Epithelial cell of proximal tubule (primary cell): ENCODE results near the gene PYDC1. TPM values are rescaled to one million over a fixed set of nuclear protein-coding genes. Genes with fewer than 3 reads are reported as not detected.
"Not testable (repeated sequence)": the region's sequence is repeated elsewhere in the genome, so short reads cannot be mapped to it uniquely, and the experiment has no call there.

Experiments
- DNase-seq: peaks from one replicate; pipeline ENCODE4 v3.0.0-alpha.2; 2011; ENCODE audit warnings: low read depth
- H3K4me3 ChIP-seq: 2 replicates; pipeline ENCODE4 v1.5.1; 2011; ENCODE audit warnings: low read depth, mild to moderate bottlenecking, low read length
- total RNA-seq: library from RNA; depleted of rRNA; stranded (reverse); fragments of >200 nt; gene quantifications from 2 replicates; pipeline ENCODE4 v1.2.3, GENCODE V29; 2015
- TF ChIP-seq, protein P1 (sequence below): conservative IDR thresholded peaks from 2 replicates; pipeline ENCODE4 v1.5.1; 2012; ENCODE audit warnings: low read depth, mild to moderate bottlenecking, low read length

Gene PYDC1
- total RNA-seq, 1 donor from 2014 or later: not detected

DNA sequence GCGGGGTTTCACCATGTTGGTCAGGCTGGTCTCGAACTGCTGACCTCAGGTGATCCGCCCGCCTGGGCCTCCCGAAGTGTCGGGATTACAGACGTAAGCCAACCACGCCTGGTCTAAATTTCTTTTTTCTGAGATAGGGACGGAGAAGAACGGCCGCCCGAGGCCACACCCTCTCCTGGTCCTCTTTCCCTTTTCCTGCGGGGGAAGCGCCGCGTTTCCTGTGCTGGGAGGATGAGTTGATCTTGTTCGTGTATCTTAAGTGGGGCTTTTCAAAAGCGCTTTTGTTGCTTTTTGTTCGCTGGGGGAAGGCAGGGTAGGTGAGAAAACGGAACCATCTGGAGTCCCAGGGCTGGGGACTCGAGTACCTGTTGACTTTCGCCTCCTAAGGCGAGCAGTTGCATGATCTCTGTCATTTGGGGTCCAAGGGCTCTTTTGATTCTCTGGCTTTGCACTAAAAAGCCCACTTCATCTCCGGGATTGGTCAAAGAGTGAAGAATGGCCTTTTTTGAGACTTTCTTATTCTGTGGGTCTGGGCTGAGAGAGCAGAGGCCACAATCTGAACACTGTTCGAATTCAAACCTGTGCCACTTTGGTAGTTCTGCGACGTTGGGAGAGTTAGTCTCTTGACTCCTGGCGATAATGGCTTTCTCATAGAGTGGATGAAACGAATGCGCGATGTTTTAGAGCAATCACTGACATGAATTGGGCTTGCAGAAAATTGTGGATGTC is 35.7 kb downstream of the PYDC1 start:
- DNase-seq: no peak
- TF ChIP-seq, protein P1, sequence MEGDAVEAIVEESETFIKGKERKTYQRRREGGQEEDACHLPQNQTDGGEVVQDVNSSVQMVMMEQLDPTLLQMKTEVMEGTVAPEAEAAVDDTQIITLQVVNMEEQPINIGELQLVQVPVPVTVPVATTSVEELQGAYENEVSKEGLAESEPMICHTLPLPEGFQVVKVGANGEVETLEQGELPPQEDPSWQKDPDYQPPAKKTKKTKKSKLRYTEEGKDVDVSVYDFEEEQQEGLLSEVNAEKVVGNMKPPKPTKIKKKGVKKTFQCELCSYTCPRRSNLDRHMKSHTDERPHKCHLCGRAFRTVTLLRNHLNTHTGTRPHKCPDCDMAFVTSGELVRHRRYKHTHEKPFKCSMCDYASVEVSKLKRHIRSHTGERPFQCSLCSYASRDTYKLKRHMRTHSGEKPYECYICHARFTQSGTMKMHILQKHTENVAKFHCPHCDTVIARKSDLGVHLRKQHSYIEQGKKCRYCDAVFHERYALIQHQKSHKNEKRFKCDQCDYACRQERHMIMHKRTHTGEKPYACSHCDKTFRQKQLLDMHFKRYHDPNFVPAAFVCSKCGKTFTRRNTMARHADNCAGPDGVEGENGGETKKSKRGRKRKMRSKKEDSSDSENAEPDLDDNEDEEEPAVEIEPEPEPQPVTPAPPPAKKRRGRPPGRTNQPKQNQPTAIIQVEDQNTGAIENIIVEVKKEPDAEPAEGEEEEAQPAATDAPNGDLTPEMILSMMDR: no peak
- H3K4me3 ChIP-seq: peak overlapping the region; percentile 89

DNA sequence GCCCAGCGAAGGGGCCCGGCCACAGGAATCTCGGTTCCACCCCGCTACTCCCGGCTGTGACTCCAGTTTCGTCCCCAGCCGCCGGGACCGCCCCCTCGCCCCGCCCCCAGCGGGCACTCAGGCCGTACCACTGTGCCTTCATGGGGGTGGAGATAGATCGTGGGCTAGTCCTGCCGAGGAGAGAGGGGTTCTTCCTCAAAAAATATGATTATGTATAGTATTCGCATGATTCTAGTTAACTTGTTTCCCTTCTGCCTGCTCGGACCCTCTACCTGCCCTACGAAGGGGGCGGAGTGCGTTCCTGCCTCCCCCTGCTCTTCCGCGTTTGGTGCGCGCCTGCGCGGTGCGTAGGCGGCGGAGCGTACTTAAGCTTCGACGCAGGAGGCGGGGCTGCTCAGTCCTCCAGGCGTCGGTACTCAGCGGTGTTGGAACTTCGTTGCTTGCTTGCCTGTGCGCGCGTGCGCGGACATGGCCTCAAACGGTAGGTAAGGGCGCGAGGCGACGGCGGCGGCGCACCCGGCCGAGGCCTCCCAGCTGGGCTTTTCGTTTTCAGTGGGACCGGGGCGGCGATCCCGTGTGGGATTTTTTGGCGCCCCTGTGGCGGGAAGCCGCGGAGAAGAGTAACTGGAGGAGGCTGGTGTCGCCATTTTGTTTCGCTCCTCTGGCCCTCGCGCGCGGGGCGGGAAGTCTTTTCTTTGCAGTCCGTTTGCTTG is 37.0 kb downstream of the PYDC1 start, which contains the start of gene FUS:
TSS of gene FUS (plus strand) at position 393 of the 713 bp plus-strand sequence. CDS start at position 469, 76 bp downstream.
- peak within 1 kb of the TSS; percentile 89 for H3K4me3 ChIP-seq
- peak; percentile 26 for DNase-seq
- TF ChIP-seq, protein P1: no peak

DNA sequence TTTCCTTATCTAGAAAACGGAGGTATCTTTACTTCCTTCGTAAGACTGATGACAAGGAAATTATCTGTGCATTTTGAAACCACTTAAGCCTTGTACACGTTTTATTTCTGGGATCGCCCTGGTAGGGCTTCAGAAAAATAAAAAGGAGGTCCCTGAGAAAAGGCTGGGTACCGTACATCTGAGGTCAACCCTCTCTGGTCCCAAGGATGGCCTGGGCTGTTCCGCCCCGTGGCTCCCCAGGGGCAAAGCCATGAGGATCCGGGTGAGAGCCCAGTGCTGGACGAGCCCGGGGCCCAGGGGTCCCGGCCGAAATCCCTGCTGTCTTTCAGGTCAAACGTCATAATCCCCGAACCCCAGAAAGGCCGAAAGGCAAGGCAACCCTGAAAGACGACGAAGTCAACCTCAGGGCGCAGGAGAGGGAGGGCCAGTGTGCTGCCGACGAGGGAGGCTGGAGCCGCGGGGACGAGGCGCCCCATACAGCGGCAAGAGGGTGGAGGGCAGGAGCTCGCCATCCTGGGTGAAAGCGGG is 37.7 kb downstream of the PYDC1 start:
- H3K4me3 ChIP-seq: peak overlapping the region; percentile 89
- DNase-seq: no peak
- TF ChIP-seq, protein P1: no peak

DNA sequence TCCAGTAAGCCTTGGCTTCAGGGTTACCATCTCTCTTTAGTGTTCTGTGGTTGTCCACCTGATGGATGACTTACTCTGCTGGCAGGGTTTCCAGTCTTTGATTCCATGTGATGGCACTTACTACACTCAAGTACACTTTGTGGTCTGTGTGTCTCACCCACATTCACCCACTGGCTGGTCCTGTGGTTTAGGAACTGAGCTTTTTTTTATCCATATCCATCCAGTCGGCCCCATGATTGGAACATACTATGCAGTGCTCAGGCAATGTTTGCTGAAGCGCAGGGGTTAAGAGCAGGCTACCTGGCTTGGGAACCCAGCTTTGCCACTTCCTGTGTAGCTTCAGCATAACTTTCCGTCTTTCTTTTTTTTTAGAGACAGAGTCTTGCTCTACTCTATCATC is 39.8 kb downstream of the PYDC1 start:
- H3K4me3 ChIP-seq: no peak overlapping the region
- TF ChIP-seq, protein P1: no peak
- DNase-seq: peak; percentile 74

DNA sequence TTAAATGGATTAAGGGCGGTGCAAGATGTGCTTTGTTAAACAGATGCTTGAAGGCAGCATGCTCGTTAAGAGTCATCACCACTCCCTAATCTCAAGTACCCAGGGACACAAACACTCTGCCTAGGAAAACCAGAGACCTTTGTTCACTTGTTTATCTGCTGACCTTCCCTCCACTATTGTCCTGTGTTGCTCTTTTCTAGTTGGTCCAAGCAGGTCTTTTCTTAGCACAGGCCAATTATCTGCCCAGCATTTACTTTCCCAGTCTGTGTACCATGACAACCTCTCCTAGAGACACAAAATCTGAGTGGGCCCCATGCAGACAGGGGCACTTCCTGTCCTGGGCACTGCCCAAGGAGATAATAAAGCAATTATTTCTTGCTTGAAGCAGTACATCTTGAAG is 46.9 kb downstream of the PYDC1 start:
- not testable (repeated sequence) for DNase-seq, H3K4me3 ChIP-seq

DNA sequence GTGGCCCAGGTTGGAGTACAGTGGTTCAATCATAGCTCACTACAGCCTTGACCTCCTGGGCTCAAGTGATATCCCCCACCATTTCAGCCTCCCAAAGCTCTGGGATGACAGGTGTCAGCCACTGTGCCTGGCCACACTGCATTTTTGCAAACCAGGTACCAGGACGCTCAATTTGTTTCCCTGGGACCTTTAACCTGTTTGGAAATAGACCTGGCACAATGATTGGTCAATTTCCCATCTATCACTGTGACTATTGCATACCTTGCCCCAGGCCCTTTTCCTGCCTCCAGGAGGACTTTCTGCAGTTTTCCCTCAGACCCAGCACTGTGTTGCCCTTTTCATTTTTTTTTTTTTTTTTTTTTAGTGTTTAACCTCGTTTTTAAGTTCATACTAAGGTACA is 48.1 kb downstream of the PYDC1 start:
- H3K4me3 ChIP-seq: no peak overlapping the region
- TF ChIP-seq, protein P1: no peak
- DNase-seq: no peak

DNA sequence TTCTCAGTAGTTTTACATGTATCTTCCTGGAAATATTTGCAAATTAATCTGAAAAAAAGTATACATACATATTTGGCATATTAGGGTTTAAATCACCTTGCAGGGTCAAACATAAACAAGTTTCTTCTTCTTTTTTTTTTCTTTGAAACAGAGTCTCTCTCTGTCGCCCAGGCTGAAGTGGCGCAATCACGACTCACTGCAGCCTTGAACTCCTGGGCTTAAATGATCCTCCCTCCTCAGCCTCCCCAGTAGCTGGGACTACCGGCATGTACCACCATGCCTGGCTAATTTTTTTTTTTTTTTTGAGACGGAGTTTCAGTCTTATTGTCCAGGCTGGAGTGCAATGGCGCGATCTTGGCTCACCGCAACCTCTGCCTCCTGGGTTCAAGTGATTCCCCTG is 49.6 kb downstream of the PYDC1 start:
- no peak for DNase-seq
- TF ChIP-seq, protein P1: no peak
- no peak overlapping the region for H3K4me3 ChIP-seq
